GM12891 (cell line): Measurements from ENCODE around the gene VWF.

Experiments
- POLR2A ChIP-seq: IDR thresholded peaks from 2 replicates; pipeline ENCODE4 v1.6.1; 2011; ENCODE audit warnings: low read depth, low read length, control low read depth
- POLR2AphosphoS5 ChIP-seq: IDR thresholded peaks from 2 replicates; pipeline ENCODE4 v1.6.1; 2011; ENCODE audit warnings: low read depth, low read length, control low read depth

DNA sequence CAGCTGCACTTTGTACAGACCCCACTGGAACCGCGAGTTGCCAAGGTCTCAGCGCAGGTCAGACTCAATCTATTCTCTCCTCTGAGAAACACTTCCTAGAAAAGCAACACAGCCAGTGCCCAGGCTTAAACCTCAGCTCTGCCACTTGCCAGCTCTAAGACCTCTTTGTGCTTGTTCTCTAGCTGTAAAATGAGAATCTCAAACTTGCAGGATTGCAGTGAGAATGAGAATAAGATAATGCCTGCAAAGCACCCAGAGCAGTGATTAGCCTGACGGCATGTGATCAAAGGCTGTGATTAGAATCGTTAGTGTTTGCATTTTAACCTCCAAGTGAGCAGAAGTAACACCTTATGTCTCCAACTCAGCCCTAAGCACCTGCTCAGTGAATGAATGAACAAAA lies 200.7 kb downstream of the VWF start:
- TF ChIP-seq POLR2A, result no peak
- TF ChIP-seq POLR2AphosphoS5, result no peak
